Endothelial cell of umbilical vein (primary cell): Measurements from ENCODE around the gene TJP1.

Experiments
- EZH2 ChIP-seq: IDR thresholded peaks from 2 replicates; pipeline ENCODE4 v1.6.1; 2012; ENCODE audit warnings: borderline replicate concordance, low read depth, mild to moderate bottlenecking, moderate library complexity, low read length, inconsistent platforms; ENCODE audit not compliant: severe bottlenecking
- FOS ChIP-seq: IDR thresholded peaks from 2 replicates; pipeline ENCODE4 v1.6.1; 2011; ENCODE audit warnings: mild to moderate bottlenecking, low read length, moderate library complexity, borderline replicate concordance; ENCODE audit not compliant: insufficient read depth
- GATA2 ChIP-seq: IDR thresholded peaks from 2 replicates; pipeline ENCODE4 v1.7.0; 2011; ENCODE audit warnings: low read depth, mild to moderate bottlenecking, moderate library complexity, mixed read lengths, low read length; ENCODE audit not compliant: insufficient read length, insufficient read depth
- JUN ChIP-seq: IDR thresholded peaks from 2 replicates; pipeline ENCODE4 v1.6.1; 2011; ENCODE audit warnings: borderline replicate concordance, low read depth; ENCODE audit not compliant: insufficient read length, insufficient read depth
- POLR2A ChIP-seq: IDR thresholded peaks from 2 replicates; pipeline ENCODE4 v1.6.1; 2012; ENCODE audit warnings: low read depth, mild to moderate bottlenecking, control low read depth, low read length
- POLR2AphosphoS5 ChIP-seq: IDR thresholded peaks from 2 replicates; pipeline ENCODE4 v1.6.1; 2012; ENCODE audit warnings: low read depth, mild to moderate bottlenecking, control low read depth, low read length, moderate library complexity; ENCODE audit not compliant: insufficient read depth
- TF ChIP-seq, protein P1 (sequence below), 2 donors: IDR thresholded peaks; 1 replicate in 1 of 2; 2 replicates in 1 of 2; pipeline ENCODE4 v1.5.1; 2011; ENCODE audit warnings: low read length in 2 of 2, mild to moderate bottlenecking in 2 of 2, moderate library complexity in 2 of 2, control low read depth in 1 of 2, inconsistent platforms in 1 of 2, low read depth in 1 of 2; ENCODE audit not compliant: insufficient read depth in 1 of 2; ENCODE audit errors: extremely low read depth in 1 of 2
- TF ChIP-seq, protein P2 (sequence below): IDR thresholded peaks from 2 replicates; pipeline ENCODE4 v1.6.1; 2011; ENCODE audit not compliant: insufficient read depth, insufficient read length

DNA sequence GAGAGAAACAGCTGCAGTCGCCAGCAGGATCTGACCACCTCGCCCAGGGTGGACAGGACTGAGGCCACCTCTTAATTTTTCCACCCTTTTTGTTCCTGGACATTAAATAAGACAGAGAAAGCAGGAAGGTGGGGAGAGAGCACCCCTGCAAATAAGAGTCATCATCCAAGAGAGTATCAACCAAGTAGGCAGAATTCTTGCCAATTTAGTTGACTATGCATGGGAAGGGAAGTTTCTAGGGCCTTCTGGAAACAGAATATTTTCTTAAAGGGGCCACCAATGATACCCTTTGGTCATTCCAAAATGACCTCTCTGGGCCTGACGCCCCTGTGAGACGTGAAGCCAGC, 136.2 kb downstream of the TJP1 start:
- TF ChIP-seq, protein P1, sequence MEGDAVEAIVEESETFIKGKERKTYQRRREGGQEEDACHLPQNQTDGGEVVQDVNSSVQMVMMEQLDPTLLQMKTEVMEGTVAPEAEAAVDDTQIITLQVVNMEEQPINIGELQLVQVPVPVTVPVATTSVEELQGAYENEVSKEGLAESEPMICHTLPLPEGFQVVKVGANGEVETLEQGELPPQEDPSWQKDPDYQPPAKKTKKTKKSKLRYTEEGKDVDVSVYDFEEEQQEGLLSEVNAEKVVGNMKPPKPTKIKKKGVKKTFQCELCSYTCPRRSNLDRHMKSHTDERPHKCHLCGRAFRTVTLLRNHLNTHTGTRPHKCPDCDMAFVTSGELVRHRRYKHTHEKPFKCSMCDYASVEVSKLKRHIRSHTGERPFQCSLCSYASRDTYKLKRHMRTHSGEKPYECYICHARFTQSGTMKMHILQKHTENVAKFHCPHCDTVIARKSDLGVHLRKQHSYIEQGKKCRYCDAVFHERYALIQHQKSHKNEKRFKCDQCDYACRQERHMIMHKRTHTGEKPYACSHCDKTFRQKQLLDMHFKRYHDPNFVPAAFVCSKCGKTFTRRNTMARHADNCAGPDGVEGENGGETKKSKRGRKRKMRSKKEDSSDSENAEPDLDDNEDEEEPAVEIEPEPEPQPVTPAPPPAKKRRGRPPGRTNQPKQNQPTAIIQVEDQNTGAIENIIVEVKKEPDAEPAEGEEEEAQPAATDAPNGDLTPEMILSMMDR (IDR thresholded peaks at IDR 0.05; ENCODE audit: extremely low read depth in 1 of 2, insufficient read depth in 1 of 2, low read depth in 1 of 2, low read length in 2 of 2): no peak
- TF ChIP-seq EZH2 (no peak), POLR2A (no peak), JUN (no peak), POLR2AphosphoS5 (no peak), FOS (no peak), GATA2 (no peak)
- TF ChIP-seq, protein P2, sequence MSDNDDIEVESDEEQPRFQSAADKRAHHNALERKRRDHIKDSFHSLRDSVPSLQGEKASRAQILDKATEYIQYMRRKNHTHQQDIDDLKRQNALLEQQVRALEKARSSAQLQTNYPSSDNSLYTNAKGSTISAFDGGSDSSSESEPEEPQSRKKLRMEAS: no peak
